GM12878 (cell line): ENCODE data around the gene GRK1. TPM values are rescaled to one million over a fixed set of nuclear protein-coding genes. Genes with fewer than 3 reads are reported as not detected.

Experiments
- ATAC-seq: fragments of 200-7000 bp; cut with Tn5 transposase; 3 replicates; pipeline ENCODE4 v1.9.1; 2020; ENCODE audit warnings: mild to moderate bottlenecking, moderate library complexity
- BruUV-seq: library from RNA; stranded (reverse); fragments of 400-500 nt; replicated peaks from 2 replicates; lab custom pipeline; 2021; lab: Mats Ljungman, UMichigan
- CTCF ChIA-PET: fragments of 300-600 bp; sonication (Branson Sonifier 250); formaldehyde crosslinking; extraction: SDS; loops from one replicate; lab custom pipeline; 2021; ENCODE audit warnings: inconsistent platforms; lab: Yijun Ruan, JAX
- POLR2A ChIA-PET: fragments of 350-600 bp; formaldehyde crosslinking; extraction: SDS; loops from one replicate; lab custom pipeline; 2021; ENCODE audit warnings: inconsistent platforms; lab: Charles Lee
- RAD21 ChIA-PET: fragments of 300-600 bp; sonication (Branson Sonifier 250); formaldehyde crosslinking; loops from one replicate; lab custom pipeline; 2023; ENCODE audit warnings: antibody characterized with exemption; ENCODE audit not compliant: unreplicated experiment; lab: Charles Lee
- SMC1A ChIA-PET: fragments of 300-600 bp; sonication (Branson Sonifier 250); formaldehyde crosslinking; loops from one replicate; lab custom pipeline; 2023; ENCODE audit not compliant: unreplicated experiment, uncharacterized antibody; lab: Charles Lee
- DNase-seq: peaks from one replicate; pipeline ENCODE4 v3.0.0-alpha.2; 2011; ENCODE audit warnings: low read depth, low spot score
- FAIRE-seq: peaks from 3 replicates; lab custom pipeline; 2011; peaks lifted over from hg19 to GRCh38; lab: Jason Lieb, UNC
- H2AFZ ChIP-seq: 2 replicates; pipeline ENCODE4 v1.6.0; 2011; ENCODE audit warnings: low read depth, low read length, control low read depth; ENCODE audit not compliant: control insufficient read depth
- H3K27ac ChIP-seq: 2 replicates; pipeline ENCODE4 v1.5.1; 2011; ENCODE audit warnings: control low read depth; ENCODE audit not compliant: control insufficient read depth, insufficient read depth
- H3K27me3 ChIP-seq, 2 experiments: replicated peaks in 1 of 2; 2 replicates each; pipeline versions ENCODE4 v1.6.0 to v1.6.1; 2011; ENCODE audit warnings: low read length in 1 of 2; ENCODE audit not compliant: control insufficient read depth in 2 of 2, insufficient read depth in 2 of 2
- H3K36me3 ChIP-seq, 2 experiments: 2 replicates each; pipeline ENCODE4 v1.5.1; 2011; ENCODE audit warnings: low read length in 1 of 2; ENCODE audit not compliant: control insufficient read depth in 2 of 2, insufficient read depth in 2 of 2
- H3K4me1 ChIP-seq: 2 replicates; pipeline ENCODE4 v1.6.1; 2011; ENCODE audit warnings: mild to moderate bottlenecking, low read length, moderate library complexity, mixed read lengths; ENCODE audit not compliant: control insufficient read depth, insufficient read depth
- H3K4me2 ChIP-seq: 2 replicates; pipeline ENCODE4 v1.6.0; 2011; ENCODE audit warnings: control low read depth; ENCODE audit not compliant: control insufficient read depth, insufficient read depth
- H3K4me3 ChIP-seq: fragments of 200-600 bp; sonication (generic); 2 replicates; pipeline ENCODE4 v1.5.1; 2016
- H3K79me2 ChIP-seq: 2 replicates; pipeline ENCODE4 v1.6.0; 2011; ENCODE audit warnings: low read length; ENCODE audit not compliant: control insufficient read depth, insufficient read depth
- H3K9ac ChIP-seq: 2 replicates; pipeline ENCODE4 v1.8.0; 2011; ENCODE audit warnings: low read length, control low read depth, mixed read lengths; ENCODE audit not compliant: control insufficient read depth, insufficient read depth
- H3K9me3 ChIP-seq: replicated peaks from 3 replicates; pipeline ENCODE4 v1.5.1; 2011; ENCODE audit warnings: mild to moderate bottlenecking, low read length; ENCODE audit not compliant: control insufficient read depth, insufficient read depth
- H4K20me1 ChIP-seq: 2 replicates; pipeline ENCODE4 v1.6.0; 2011; ENCODE audit not compliant: control insufficient read depth, insufficient read depth
- CTCF ChIP-seq, 3 experiments: IDR thresholded peaks in 2 of 3; conservative IDR thresholded peaks in 1 of 3; 2 replicates each; pipeline ENCODE4 v1.5.1; 2011; ENCODE audit warnings: low read depth in 3 of 3, low read length in 3 of 3, mild to moderate bottlenecking in 3 of 3, control low read depth in 2 of 3, moderate library complexity in 2 of 3, inconsistent platforms in 1 of 3, mixed read lengths in 1 of 3; ENCODE audit not compliant: control insufficient read depth in 2 of 3, insufficient read depth in 1 of 3; ENCODE audit errors: extremely low read depth in 1 of 3
- ELK1 ChIP-seq: IDR thresholded peaks from 2 replicates; pipeline ENCODE4 v1.6.1; 2012; ENCODE audit warnings: low read depth, low read length, improper control_type of control experiment
- HCFC1 ChIP-seq: fragments of 150-350 bp; IDR thresholded peaks from 2 replicates; pipeline ENCODE4 v1.6.1; 2014; ENCODE audit warnings: low read length
- NR2C2 ChIP-seq: IDR thresholded peaks from 2 replicates; pipeline ENCODE4 v1.6.1; 2011; ENCODE audit warnings: borderline replicate concordance, low read depth; ENCODE audit not compliant: control insufficient read depth, insufficient read length
- PAX5 ChIP-seq: IDR thresholded peaks from 2 replicates; pipeline ENCODE4 v1.6.1; 2011; ENCODE audit warnings: low read depth, low read length, borderline replicate concordance
- RAD51 ChIP-seq: fragments of 450-650 bp; IDR thresholded peaks from 2 replicates; pipeline ENCODE4 v1.6.1; 2016; ENCODE audit warnings: moderate library complexity, mild to moderate bottlenecking, inconsistent platforms
- STAT1 ChIP-seq: fragments of 450-650 bp; conservative IDR thresholded peaks from 2 replicates; pipeline ENCODE4 v1.6.1; 2014; ENCODE audit warnings: antibody characterized with exemption, mild to moderate bottlenecking
- WGBS: methylation state at CpG from one replicate; pipeline ENCODE4 v1.1.6; 2016; ENCODE audit warnings: low lambda C conversion rate; ENCODE audit not compliant: insufficient replicate concordance, insufficient coverage; ENCODE audit errors: missing lambda C conversion rate; 5-methylcytosine and 5-hydroxymethylcytosine counted together
- in situ Hi-C: fragments of 300-500 bp; cut with MboI; formaldehyde crosslinking; loops from 9 replicates; pipeline ENCODE4 v1.14.3; 2018; ENCODE audit warnings: mixed read lengths
- intact Hi-C: fragments of 100-400 bp; cut with micrococcal nuclease; formaldehyde crosslinking; loops from one replicate; pipeline ENCODE4 v1.14.2; 2022; ENCODE audit not compliant: unreplicated experiment
- polyA plus RNA-seq, 11 experiments: library from polyadenylated mRNA; depleted of rRNA in 4 of 11; unstranded in 6 of 11; stranded (reverse) in 5 of 11; fragments of >200 nt; fragmentation: Nextera tagmentation in 4 of 11; fragmentation: Illumina TruSeq in 1 of 11; extraction: Ambion mirVana in 4 of 11; extraction: Trizol in 1 of 11; gene quantifications; 1 replicate in 1 of 11; 2 replicates in 10 of 11; pipeline versions ENCODE4 v1.2.1 to v1.2.3, GENCODE V29; 2011 to 2016; ENCODE audit warnings: inconsistent platforms in 2 of 11, missing spikeins in 2 of 11, low read depth in 1 of 11
- total RNA-seq, 4 experiments: library from RNA; depleted of rRNA in 3 of 4; stranded (reverse); fragments of >200 nt in 3 of 4; fragmentation: Illumina TruSeq in 1 of 4; extraction: Trizol in 1 of 4; gene quantifications; 2 replicates each; pipeline versions ENCODE4 v1.2.1 to v1.2.3, GENCODE V29; 2013 to 2021

The GRK1 gene
- total and polyA plus RNA-seq, 10 of the 15 experiments (the other 5 are each of a cell fraction or from before 2014, with no cell fraction given) = under 0.01 to 0.04 TPM; not detected in 8

- in situ Hi-C loops = no loop called here
- Histone ChIP-seq H4K20me1 (no peaks in the 10 kb centered on the region), H3K27me3 (no peaks in the 10 kb centered on the region), H3K4me2 (no peak overlapping the region), H3K9me3 (no peaks in the 10 kb centered on the region; the same call in 2 of the 3 replicates), H3K79me2 (no peaks in the 10 kb centered on the region), H3K36me3 (no peaks in the 10 kb centered on the region), H3K9ac (no peak overlapping the region), H2AFZ (no peak overlapping the region), H3K4me3 (no peak overlapping the region)
- ChIA-PET RAD21 (no interaction called here), SMC1A (no interaction called here), POLR2A (no interaction called here), CTCF (no interaction called here)
- DNase-seq (no peak), FAIRE-seq (no peak)
- intact Hi-C loops = no loop called here
- WGBS = 34% methylated on average over 21 of the region's 21 CpGs
- BruUV-seq = no TSS peak
- TF ChIP-seq STAT1 (no peak), RAD51 (no peak), PAX5 (no peak), ELK1 (no peak), HCFC1 (no peak), CTCF (IDR thresholded peaks at IDR 0.05 in 2 of 3, conservative IDR thresholded peaks at IDR 0.05 in 1 of 3; ENCODE audit: control insufficient read depth in 2 of 3, extremely low read depth in 1 of 3, insufficient read depth in 1 of 3, low read depth in 3 of 3, low read length in 3 of 3) (no peak), NR2C2 (no peak)
- TF ChIP-seq, all 136 proteins: peak for 0
- Histone ChIP-seq H3K4me1 (no peaks in the 10 kb centered on the region), H3K27ac (no peak overlapping the region)
- no peak for ATAC-seq
Measured at GRCh38 chr13:113669755-113670341, 2.8 kb downstream of the GRK1 start.
